Heart right ventricle (tissue), 16 donors: ENCODE data around the gene BLACAT1. TPM values are rescaled to one million over a fixed set of nuclear protein-coding genes. Genes with fewer than 3 reads are reported as not detected.

Source experiments
- ATAC-seq, 8 donors: fragments of 200-7000 bp; cut with Tn5 transposase; one replicate each; pipeline ENCODE4 v1.9.1; 2020; ENCODE audit warnings: mild to moderate bottlenecking in 8 of 8, moderate library complexity in 8 of 8, moderate number of reproducible peaks in 1 of 8
- DNase-seq, 2 donors: peaks; one replicate each; pipeline ENCODE4 v3.0.0-alpha.2; 2020
- H3K27ac ChIP-seq, 10 donors: fragments of 200-600 bp; sonication (generic) in 2 of 10; one replicate each; pipeline versions ENCODE4 v1.5.0 to v1.8.0; 2020 to 2022; ENCODE audit warnings: mild to moderate bottlenecking in 3 of 10
- H3K27me3 ChIP-seq, 7 donors: fragments of 200-600 bp; one replicate each; pipeline ENCODE4 v1.8.0; 2021 to 2022; ENCODE audit warnings: mild to moderate bottlenecking in 2 of 7
- H3K36me3 ChIP-seq, 9 donors: fragments of 200-600 bp; sonication (generic) in 1 of 9; one replicate each; pipeline versions ENCODE4 v1.5.0 to v1.8.0; 2020 to 2022; ENCODE audit warnings: mild to moderate bottlenecking in 2 of 9
- H3K4me1 ChIP-seq, 9 donors: fragments of 200-600 bp; sonication (generic) in 1 of 9; one replicate each; pipeline versions ENCODE4 v1.5.0 to v1.8.0; 2020 to 2022; ENCODE audit warnings: mild to moderate bottlenecking in 4 of 9
- H3K4me3 ChIP-seq, 10 donors: fragments of 200-600 bp; sonication (generic) in 2 of 10; one replicate each; pipeline versions ENCODE4 v1.5.0 to v1.8.0; 2020 to 2022; ENCODE audit warnings: mild to moderate bottlenecking in 7 of 10, moderate library complexity in 2 of 10
- H3K9me3 ChIP-seq, 11 donors: fragments of 200-600 bp in 10 of 11; sonication (generic) in 2 of 11; one replicate each; pipeline versions ENCODE4 v1.5.0 to v1.8.0; 2013 to 2022; ENCODE audit warnings: mild to moderate bottlenecking in 2 of 11, control low read depth in 1 of 11, moderate library complexity in 1 of 11
- WGBS, 2 donors: extraction: QIAGEN DNeasy Blood & Tissue Kit; methylation state at CpG; one replicate each; pipeline ENCODE4 v1.1.7; 2013; ENCODE audit warnings: inconsistent platforms in 1 of 2; 5-methylcytosine and 5-hydroxymethylcytosine counted together
- intact Hi-C, 10 donors: fragments of 100-400 bp; cut with DNase I; formaldehyde crosslinking; loops; one replicate each; pipeline versions ENCODE4 v1.11.1 to v1.14.2; 2022
- polyA plus RNA-seq, 2 donors: library from polyadenylated mRNA; stranded (reverse); fragments of 200-250 nt; gene quantifications; one replicate each; pipeline ENCODE4 v1.2.3, GENCODE V29; 2013
- total RNA-seq, 10 donors: library from RNA; stranded (reverse); fragmentation: NEBNext Ultra II Directional in 3 of 10; extraction: Animal tissue kit (Norgen Biotek cat#: 25700) in 3 of 10; gene quantifications; one replicate each; pipeline versions ENCODE4 v1.2.1 to v1.2.4, GENCODE V29; 2021 to 2023
- TF ChIP-seq, protein P1 (sequence below), 9 donors: fragments of 200-600 bp; sonication (generic) in 2 of 9; IDR thresholded peaks; one replicate each; pipeline versions ENCODE4 v1.5.0 to v1.8.0; 2021 to 2022; ENCODE audit warnings: antibody characterized with exemption in 9 of 9, mild to moderate bottlenecking in 5 of 9, moderate library complexity in 1 of 9
- donor health status: Arrhythmogenic right ventricular cardiomyopathy.
- donor health status: ischemic (EF 13 %, LVEDD 7.1; RV severe dilation, severe dysfunction).
- donor health status: healthy with polysubstance abuse.
- donor health status: DM: no; HTN: yes; CAD: no.
- donor health status: DM: no; HTN: no; CAD: no.
- donor health status: ischemic (EF 25% LVEDD 6.9; RV normal size, moderate dysfunction).
- donor health status: ischemic (EF 25% LVEDD 5.7; RV mildly dilated, moderate dysfunction).
- donor health status: healthy.
- donor health status: DM: yes; HTN: yes; CAD: no.
- donor health status: Ischemic cardiomyopathy.
- donor health status: ischemic (EF 35%, LVEDD 5.7; RV mildly dilated, moderate dysfunction).
- donor health status: nonischemic (EF 11% LVEDD 7.7; RV severe dilation, severe dysfunction).
- donor health status: DM: yes; HTN: yes; CAD: no.
- donor health status: PGD.
- donor health status: ischemic (EF 29% LVEDD 5.4; RV normal size, mild dysfunction).
- donor health status: nonischemic (EF 23%, LVEDD 6.1; RV moderate dilation, normal function).

Gene BLACAT1
- total and polyA plus RNA-seq, 12 donors = 0.15 TPM; not detected in 11

DNA sequence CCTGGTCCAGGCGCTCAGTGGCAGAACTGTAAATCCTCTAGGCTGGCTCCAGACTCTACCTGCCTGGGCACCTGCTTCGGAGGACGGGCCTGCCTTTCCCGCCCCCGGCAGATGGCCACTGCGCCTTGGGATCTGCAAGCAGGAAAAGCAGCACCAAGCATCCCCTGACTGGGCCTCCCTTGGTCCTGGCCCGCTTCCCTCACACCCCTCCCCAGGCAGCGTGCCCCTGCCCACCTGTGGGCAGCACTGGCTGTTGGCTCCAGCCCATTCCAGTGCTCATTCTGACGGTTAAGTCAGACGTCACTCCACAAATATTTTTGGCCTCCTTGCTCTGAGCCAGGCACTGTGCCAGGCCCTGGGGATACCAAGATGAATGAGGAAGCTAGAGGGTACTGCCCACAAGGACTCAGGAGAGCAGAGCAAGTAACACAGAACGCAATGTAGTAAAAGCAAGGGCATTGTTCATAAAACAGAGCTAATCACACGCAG, 22.0 kb upstream of the BLACAT1 start:
- H3K4me3 ChIP-seq = no peak overlapping the region
- peak in 7 of 8 donors; percentile 39 to 85 (median 68) for ATAC-seq
- DNase-seq = peak; percentile 24 to 57
- H3K4me1 ChIP-seq = peaks cover 0 to 10% (median 4%) of the 10 kb centered on the region in 9 donors
- H3K36me3 ChIP-seq = no peaks in the 10 kb centered on the region
- peaks cover 0 to 19% (median 0%) of the 10 kb centered on the region in 11 donors for H3K9me3 ChIP-seq
- intact Hi-C loops = no loop called here
- WGBS, 2 donors = 53 to 58% methylated on average over 12 of the region's 12 CpGs
- TF ChIP-seq, protein P1, sequence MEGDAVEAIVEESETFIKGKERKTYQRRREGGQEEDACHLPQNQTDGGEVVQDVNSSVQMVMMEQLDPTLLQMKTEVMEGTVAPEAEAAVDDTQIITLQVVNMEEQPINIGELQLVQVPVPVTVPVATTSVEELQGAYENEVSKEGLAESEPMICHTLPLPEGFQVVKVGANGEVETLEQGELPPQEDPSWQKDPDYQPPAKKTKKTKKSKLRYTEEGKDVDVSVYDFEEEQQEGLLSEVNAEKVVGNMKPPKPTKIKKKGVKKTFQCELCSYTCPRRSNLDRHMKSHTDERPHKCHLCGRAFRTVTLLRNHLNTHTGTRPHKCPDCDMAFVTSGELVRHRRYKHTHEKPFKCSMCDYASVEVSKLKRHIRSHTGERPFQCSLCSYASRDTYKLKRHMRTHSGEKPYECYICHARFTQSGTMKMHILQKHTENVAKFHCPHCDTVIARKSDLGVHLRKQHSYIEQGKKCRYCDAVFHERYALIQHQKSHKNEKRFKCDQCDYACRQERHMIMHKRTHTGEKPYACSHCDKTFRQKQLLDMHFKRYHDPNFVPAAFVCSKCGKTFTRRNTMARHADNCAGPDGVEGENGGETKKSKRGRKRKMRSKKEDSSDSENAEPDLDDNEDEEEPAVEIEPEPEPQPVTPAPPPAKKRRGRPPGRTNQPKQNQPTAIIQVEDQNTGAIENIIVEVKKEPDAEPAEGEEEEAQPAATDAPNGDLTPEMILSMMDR (IDR thresholded peaks at IDR 0.05) = no peak
- no peak overlapping the region for H3K27ac ChIP-seq
- H3K27me3 ChIP-seq = peaks cover 0 to 67% (median 39%) of the 10 kb centered on the region in 7 donors

DNA sequence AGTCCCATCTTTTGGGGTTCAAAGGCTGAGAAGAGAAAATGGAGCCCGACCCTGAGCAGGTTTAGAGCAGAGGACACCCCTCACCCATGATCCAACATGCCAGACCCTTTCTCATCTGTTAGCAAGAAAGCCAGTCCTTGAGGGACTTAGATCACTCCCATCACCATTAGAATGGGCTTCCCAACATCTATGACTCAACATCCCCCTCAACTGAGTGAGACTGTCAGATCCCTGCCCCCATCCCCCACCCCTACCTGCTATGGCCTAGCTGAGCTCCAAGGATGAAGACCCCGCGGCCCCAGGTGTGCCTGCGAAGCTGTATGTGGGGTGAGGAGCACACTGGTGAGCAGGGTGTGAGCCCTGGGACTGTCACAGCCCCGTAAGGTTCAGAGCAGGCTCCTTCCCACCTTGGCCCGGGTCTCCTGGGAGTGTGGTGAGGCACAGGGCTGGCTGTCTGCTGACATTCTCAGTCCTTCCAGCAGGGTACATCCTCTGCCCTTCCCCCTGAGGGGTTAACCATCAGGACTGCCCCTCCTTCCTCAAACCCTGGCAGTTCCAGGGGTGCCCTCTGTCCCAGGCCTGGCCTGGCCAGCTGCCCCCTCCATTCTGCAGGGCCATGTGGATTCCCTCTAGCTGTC, 21.4 kb upstream of the BLACAT1 start:
- H3K27ac ChIP-seq = no peak overlapping the region
- peaks cover 0 to 10% (median 4%) of the 10 kb centered on the region in 9 donors for H3K4me1 ChIP-seq
- H3K27me3 ChIP-seq = peaks cover 0 to 63% (median 41%) of the 10 kb centered on the region in 7 donors
- no peaks in the 10 kb centered on the region for H3K36me3 ChIP-seq
- TF ChIP-seq, protein P1 (IDR thresholded peaks at IDR 0.05) = no peak
- peak in 5 of 8 donors; percentile 5 to 38 (median 19) for ATAC-seq
- intact Hi-C loops = no loop called here
- peaks cover 0 to 19% (median 0%) of the 10 kb centered on the region in 11 donors for H3K9me3 ChIP-seq
- 66 to 84% methylated on average over 6 of the region's 6 CpGs for WGBS, 2 donors
- H3K4me3 ChIP-seq = no peak overlapping the region
- DNase-seq = no peak

DNA sequence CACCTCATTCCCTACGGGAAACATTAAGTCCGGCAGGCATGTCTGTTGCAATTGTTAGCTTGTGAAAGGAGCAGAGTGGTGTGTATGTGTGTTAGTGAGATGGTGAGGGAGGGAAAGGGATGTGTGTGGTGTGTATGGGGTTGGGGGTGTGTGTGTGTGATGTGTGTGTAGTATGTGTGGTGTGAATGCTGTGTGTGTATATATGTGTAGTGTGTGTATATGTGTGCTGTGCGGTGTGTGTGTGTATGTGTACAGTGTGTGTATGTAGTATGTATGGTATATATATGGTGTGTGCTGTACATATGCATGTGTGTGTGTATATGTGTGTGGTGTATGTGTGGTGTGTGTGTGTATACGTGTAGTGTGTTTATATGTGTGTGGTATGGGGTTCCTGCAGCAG, 20.8 kb upstream of the BLACAT1 start:
- 93 to 94% methylated on average over 4 of the region's 4 CpGs for WGBS, 2 donors
- intact Hi-C loops = no loop called here
- DNase-seq = no peak

DNA sequence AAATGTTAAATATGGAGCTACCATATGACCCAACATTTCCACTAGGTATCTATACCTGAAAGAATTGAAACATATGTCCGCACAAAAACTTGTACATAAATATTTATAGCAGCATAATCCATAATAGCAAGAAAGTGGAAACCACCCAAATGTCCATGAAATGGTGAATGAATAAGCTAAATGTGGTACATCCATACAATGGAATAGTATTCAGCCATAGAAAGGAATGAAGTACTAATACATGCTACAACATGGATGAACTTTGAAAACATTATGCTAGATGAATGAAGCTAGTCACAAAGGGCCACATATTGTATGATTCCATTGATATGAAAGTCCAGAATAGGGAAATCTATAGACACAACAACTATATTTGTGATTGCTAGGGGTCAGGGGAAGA, 20.0 kb upstream of the BLACAT1 start:
- DNase-seq (no peak), ATAC-seq (no peak)
- H3K9me3 ChIP-seq = peaks cover 0 to 19% (median 0%) of the 10 kb centered on the region in 11 donors
- no peak overlapping the region for H3K27ac ChIP-seq
- WGBS, 2 donors = 97% methylated on average over 1 of the region's 1 CpG
- peaks cover 0 to 57% (median 29%) of the 10 kb centered on the region in 7 donors for H3K27me3 ChIP-seq
- intact Hi-C loops = no loop called here
- peaks cover 0 to 10% (median 4%) of the 10 kb centered on the region in 9 donors for H3K4me1 ChIP-seq
- no peaks in the 10 kb centered on the region for H3K36me3 ChIP-seq
- TF ChIP-seq, protein P1 (IDR thresholded peaks at IDR 0.05) = no peak
- H3K4me3 ChIP-seq = no peak overlapping the region

More for the DNA sequence above, 20.8 kb upstream of the BLACAT1 start:
- TF ChIP-seq, protein P1 (IDR thresholded peaks at IDR 0.05) = no peak
- H3K4me3 ChIP-seq = no peak overlapping the region
- H3K9me3 ChIP-seq = peaks cover 0 to 19% (median 0%) of the 10 kb centered on the region in 11 donors
- no peak for ATAC-seq
- H3K4me1 ChIP-seq = peaks cover 0 to 10% (median 4%) of the 10 kb centered on the region in 9 donors
- H3K36me3 ChIP-seq = no peaks in the 10 kb centered on the region
- no peak overlapping the region for H3K27ac ChIP-seq
- H3K27me3 ChIP-seq = peaks cover 0 to 59% (median 35%) of the 10 kb centered on the region in 7 donors
